Left hindlimb (tissue), 1 donor: ENCODE results near the gene DIP2C.

Experiments
- DNase-seq: peaks from one replicate; pipeline ENCODE4 v3.0.0-alpha.2; 2018

The DIP2C gene

GRCh38 chr10:251982-252582, 437.4 kb downstream of the DIP2C start:
- no peak for DNase-seq

- DNase-seq: no peak
Observed at GRCh38 chr10:248307-248706, 441.2 kb downstream of the DIP2C start.

- DNase-seq: no peak
Observed at GRCh38 chr10:247480-247879, 442.0 kb downstream of the DIP2C start.

- DNase-seq: no peak
Observed at GRCh38 chr10:246431-246830, 443.0 kb downstream of the DIP2C start.

- DNase-seq: no peak
Observed at GRCh38 chr10:244227-244626, 445.2 kb downstream of the DIP2C start.

- no peak for DNase-seq
Observed at GRCh38 chr10:241966-242643, 447.4 kb downstream of the DIP2C start.

- DNase-seq: no peak
Observed at GRCh38 chr10:241451-241850, 448.0 kb downstream of the DIP2C start.

- DNase-seq: no peak
Observed at GRCh38 chr10:239109-239508, 450.4 kb downstream of the DIP2C start.

- no peak for DNase-seq
Observed at GRCh38 chr10:235915-236314, 453.6 kb downstream of the DIP2C start.

- DNase-seq: no peak
Observed at GRCh38 chr10:234708-235406, 454.6 kb downstream of the DIP2C start.

- no peak for DNase-seq
Observed at GRCh38 chr10:232878-233277, 456.6 kb downstream of the DIP2C start.

- no peak for DNase-seq
Observed at GRCh38 chr10:232061-232460, 457.4 kb downstream of the DIP2C start.

GRCh38 chr10:230758-231157, 458.7 kb downstream of the DIP2C start:
- DNase-seq: no peak

GRCh38 chr10:228366-228765, 461.1 kb downstream of the DIP2C start:
- DNase-seq: no peak

GRCh38 chr10:227014-227413, 462.5 kb downstream of the DIP2C start:
- no peak for DNase-seq

GRCh38 chr10:226018-226417, 463.4 kb downstream of the DIP2C start:
- no peak for DNase-seq

- no peak for DNase-seq
Observed at GRCh38 chr10:224571-224970, 464.9 kb downstream of the DIP2C start.
